Measurements from ENCODE around the gene VKORC1.

VKORC1 gene

GRCh38 chr16:31083081-31083480 lies 11.5 kb downstream of the VKORC1 start:
- in situ Hi-C loops (cut with HindIII; ENCODE audit: low sequenced_read_pairs) = no loop called here

GRCh38 chr16:31082368-31083045 lies 12.1 kb downstream of the VKORC1 start:
- in situ Hi-C loops (cut with HindIII; ENCODE audit: low sequenced_read_pairs) = no loop called here

GRCh38 chr16:31081428-31082351 lies 12.9 kb downstream of the VKORC1 start:
- in situ Hi-C loops (cut with HindIII; ENCODE audit: low sequenced_read_pairs) = no loop called here

DNA sequence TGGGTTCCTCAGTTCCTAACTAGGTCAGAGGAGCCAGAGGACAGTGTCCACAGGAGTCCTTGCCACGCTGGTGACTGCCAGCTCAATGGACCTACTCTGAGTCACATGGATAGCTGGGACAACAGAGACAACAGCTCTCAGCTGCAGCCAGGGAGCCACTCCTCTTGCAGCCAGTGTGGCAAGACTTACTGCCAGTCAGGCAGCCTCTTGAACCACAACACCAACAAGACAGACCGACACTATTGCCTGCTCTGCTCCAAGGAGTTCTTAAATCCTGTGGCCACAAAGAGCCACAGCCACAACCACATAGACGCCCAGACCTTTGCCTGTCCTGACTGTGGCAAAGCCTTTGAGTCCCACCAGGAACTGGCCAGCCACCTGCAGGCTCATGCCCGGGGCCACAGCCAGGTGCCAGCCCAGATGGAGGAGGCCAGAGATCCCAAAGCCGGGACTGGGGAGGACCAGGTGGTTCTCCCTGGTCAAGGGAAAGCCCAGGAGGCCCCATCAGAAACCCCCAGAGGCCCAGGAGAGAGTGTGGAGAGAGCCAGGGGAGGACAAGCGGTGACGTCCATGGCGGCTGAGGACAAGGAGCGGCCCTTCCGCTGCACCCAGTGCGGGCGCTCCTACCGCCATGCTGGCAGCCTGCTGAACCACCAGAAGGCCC lies 13.7 kb downstream of the VKORC1 start:
- in situ Hi-C loops (cut with HindIII; ENCODE audit: low sequenced_read_pairs) = no loop called here

GRCh38 chr16:31080035-31080629 lies 14.5 kb downstream of the VKORC1 start:
- in situ Hi-C loops (cut with HindIII; ENCODE audit: low sequenced_read_pairs) = no loop called here

- in situ Hi-C loops (cut with HindIII; ENCODE audit: low sequenced_read_pairs) = no loop called here
These were observed 15.2 kb downstream of the VKORC1 start for GRCh38 chr16:31079342-31079944.

DNA sequence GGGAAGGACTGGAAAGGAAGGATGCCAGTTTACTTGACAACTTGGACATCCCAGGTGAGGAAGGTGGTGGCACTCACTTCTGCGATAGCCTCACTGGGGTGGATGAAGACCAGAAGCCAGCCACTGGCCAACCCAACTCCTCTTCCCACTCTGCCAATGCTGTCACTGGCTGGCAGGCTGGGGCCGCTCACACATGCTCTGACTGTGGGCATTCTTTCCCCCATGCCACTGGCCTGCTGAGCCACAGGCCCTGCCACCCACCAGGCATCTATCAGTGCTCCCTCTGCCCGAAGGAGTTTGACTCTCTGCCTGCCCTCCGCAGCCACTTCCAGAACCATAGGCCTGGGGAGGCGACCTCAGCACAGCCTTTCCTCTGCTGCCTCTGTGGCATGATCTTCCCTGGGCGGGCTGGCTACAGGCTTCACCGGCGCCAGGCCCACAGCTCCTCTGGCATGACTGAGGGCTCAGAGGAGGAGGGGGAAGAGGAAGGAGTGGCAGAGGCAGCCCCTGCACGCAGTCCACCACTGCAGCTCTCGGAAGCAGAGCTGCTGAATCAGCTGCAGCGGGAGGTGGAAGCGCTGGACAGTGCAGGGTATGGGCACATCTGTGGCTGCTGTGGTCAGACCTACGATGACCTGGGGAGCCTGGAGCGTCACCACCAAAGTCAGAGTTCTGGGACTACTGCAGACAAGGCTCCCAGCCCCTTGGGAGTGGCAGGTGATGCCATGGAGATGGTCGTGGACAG lies 15.8 kb downstream of the VKORC1 start:
- in situ Hi-C loops (cut with HindIII; ENCODE audit: low sequenced_read_pairs) = no loop called here

- in situ Hi-C loops (cut with HindIII; ENCODE audit: low sequenced_read_pairs) = no loop called here
These were observed 16.8 kb downstream of the VKORC1 start for GRCh38 chr16:31077592-31078396.

DNA sequence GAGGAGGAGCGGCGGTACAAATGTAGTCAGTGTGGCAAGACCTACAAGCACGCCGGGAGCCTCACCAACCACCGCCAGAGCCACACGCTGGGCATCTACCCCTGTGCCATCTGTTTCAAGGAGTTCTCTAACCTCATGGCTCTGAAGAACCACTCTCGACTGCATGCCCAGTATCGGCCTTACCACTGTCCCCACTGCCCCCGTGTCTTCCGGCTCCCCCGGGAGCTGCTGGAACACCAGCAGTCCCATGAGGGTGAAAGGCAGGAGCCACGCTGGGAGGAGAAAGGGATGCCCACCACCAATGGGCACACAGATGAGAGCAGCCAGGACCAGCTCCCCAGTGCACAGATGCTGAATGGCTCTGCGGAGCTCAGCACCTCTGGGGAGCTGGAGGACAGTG lies 17.6 kb downstream of the VKORC1 start:
- in situ Hi-C loops (cut with HindIII; ENCODE audit: low sequenced_read_pairs) = no loop called here

DNA sequence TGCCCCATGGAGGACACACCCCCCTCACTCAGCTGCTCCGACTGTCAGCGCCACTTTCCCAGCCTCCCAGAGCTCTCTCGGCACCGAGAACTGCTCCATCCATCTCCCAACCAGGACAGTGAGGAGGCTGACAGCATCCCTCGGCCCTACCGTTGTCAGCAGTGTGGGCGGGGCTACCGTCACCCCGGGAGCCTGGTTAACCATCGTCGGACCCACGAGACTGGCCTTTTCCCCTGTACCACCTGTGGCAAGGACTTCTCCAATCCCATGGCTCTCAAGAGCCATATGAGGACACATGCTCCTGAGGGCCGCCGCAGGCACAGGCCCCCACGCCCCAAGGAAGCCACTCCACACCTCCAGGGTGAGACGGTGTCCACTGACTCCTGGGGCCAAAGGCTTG lies 18.3 kb downstream of the VKORC1 start:
- in situ Hi-C loops (cut with HindIII; ENCODE audit: low sequenced_read_pairs) = no loop called here

DNA sequence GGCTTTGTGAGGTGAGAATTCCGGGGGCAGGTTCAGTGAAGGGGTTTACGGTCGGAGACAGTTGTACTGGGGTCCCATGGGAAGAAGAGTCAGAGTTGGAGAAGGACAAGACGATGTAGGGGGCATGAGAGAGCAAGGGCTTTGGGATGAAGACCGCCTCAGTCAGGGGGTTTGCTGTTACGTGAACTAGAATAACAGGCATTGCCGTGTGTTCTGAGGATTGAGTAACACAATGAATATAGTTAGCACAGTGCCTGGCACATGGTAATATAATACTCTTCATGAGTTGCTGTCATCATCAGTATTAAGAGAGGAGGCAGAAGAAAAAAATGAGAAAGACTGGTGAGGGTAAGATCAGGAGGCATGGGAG lies 19.8 kb downstream of the VKORC1 start:
- in situ Hi-C loops (cut with HindIII; ENCODE audit: low sequenced_read_pairs) = no loop called here

- in situ Hi-C loops (cut with HindIII; ENCODE audit: low sequenced_read_pairs) = no loop called here
These were observed 20.4 kb downstream of the VKORC1 start, which contains the start of the genes ZNF646 and ZNF668 for GRCh38 chr16:31073970-31074813. Gene ZNF646, plus strand, starts transcription at chr16:31074422. Its CDS starts 1,903 bp downstream, at chr16:31076325. Gene ZNF668, minus strand, starts transcription at chr16:31074240. Its CDS starts 9,781 bp downstream, at chr16:31064459.

DNA sequence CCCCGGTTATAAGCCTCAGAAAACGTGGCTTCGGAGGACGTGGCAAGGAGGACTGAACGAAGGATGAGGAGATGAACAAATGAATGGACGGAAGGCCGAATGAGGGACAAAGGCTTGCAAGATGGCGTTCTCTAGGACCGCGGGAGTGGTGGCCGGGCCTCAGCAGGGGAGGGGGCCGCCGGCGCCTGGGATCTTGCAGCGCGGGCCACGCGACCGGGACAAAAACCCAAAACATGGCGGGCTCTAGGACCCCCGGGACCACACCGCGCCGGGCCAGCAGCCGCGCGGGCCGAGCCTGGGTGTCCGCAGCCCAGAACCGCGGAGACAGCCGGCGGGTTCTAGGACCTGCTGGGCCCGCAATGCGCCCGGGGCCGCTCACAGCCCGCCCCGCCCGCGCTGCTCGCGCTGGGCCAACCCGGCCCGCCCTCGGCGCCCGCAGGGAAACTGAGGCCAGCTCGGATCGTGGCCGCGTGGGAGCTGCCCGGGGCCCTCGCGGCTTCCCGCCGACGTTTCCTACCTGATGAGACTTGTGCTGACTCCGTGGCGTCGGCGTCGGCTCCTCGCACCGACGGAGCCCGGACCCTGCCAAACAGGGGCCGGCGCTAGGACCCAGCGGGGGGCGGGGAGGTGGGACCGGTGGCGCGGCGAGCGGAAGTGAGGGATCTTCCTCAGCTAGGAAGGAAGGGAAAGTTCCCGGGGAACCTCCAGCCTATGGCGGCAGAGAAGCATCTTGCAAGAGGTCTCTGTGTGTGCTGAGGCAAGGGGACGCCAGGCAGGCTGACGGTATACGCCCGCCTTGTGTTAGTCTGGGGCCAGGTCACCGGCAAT lies 21.2 kb downstream of the VKORC1 start:
- in situ Hi-C loops (cut with HindIII; ENCODE audit: low sequenced_read_pairs) = no loop called here

DNA sequence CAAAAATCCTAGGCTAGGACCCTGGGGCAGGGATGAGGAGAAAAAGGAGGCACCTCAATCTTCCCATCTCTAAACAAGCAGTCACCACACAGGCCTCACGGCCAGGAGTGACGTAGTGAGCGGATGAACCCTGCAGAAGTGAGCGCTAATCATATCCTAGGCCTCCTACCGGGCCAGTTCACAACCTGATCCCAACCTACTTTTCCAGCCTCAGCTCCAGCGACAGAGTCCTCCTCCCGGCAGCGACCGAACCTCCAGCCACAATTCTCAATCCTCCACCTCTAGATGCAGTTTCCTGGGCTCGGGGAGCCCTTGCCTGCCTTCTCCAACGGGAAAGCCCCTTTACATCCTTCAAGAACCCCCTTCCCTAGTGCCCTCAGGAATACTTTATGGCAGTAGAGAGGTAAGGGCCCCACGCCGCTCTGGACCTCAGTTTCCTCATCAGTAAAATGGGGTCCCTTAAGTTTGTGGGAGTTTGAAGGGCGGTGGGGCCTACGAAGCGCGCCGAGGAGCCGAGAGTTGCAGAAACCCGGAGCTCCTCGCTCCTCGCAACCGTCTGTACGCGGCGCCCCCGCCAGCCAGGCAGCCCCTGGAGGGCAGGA lies 22.0 kb downstream of the VKORC1 start:
- in situ Hi-C loops (cut with HindIII; ENCODE audit: low sequenced_read_pairs) = no loop called here

DNA sequence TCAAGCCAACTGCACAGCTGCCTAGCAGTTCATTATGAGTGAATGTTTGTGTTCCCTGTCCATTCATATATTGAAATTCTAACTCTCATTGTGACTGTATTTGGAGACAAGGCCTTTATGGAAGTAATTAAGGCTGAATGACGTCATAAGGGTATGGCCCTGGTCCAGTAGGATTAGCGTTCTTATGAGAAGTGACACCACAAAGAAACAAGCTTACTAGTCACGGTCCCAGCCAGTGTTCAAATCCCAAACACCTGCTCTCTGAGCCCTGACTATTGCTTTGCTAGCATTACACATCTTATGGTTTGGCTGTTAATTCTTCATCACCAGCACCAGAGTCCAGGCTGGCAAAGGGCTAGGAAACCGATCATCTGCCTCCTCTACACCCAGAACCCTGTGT lies 22.7 kb downstream of the VKORC1 start:
- in situ Hi-C loops (cut with HindIII; ENCODE audit: low sequenced_read_pairs) = no loop called here

GRCh38 chr16:31067342-31067741 lies 27.3 kb downstream of the VKORC1 start:
- in situ Hi-C loops (cut with HindIII; ENCODE audit: low sequenced_read_pairs) = no loop called here

DNA sequence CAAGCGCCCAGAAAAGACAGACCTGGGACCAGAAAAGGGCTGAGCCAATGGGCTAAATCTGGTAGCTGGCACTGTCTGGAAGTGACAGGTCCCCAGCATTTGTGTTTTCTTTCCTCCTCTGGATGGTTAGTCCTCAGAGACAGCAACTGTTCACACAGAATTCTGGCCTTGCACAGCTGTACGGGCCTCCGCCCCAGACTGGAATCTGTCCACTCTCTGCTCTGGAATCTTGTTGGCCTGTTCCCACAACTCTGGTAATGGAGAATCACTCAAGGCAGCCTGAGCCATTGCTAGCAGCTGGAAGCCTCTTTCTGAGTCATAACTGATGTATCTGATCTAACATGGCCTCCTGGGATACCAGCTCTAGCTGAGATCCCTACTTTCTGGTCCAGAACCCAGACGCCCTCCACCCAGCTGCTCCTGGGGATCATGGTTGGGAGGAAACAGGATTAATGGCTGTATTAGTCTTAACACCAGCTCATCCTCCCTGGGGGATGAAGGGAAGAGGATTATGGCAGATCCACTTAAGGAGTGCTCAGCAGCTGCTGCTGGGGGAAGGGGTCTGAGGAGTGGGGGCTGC lies 29.6 kb downstream of the VKORC1 start:
- in situ Hi-C loops (cut with HindIII; ENCODE audit: low sequenced_read_pairs) = no loop called here

Measured in DLD1 (cell line).